Tibial nerve (tissue), 3 donors: Measurements from ENCODE around the gene RPTOR.
A peak's percentile ranks its signal among the peaks of the same experiment; 100 is the strongest.

Experiments used
- POLR2A ChIP-seq, 2 donors: fragments of 450-650 bp; IDR thresholded peaks; one replicate each; pipeline ENCODE4 v1.6.1; 2017; ENCODE audit warnings: antibody characterized with exemption in 2 of 2, mild to moderate bottlenecking in 2 of 2, moderate library complexity in 2 of 2
- TF ChIP-seq, protein P1 (sequence below), 5 experiments: fragments of 200-600 bp in 3 of 5; fragments of 450-650 bp in 2 of 5; sonication (generic) in 3 of 5; IDR thresholded peaks; one replicate each; pipeline ENCODE4 v1.5.1; 2016 to 2019; ENCODE audit warnings: antibody characterized with exemption in 5 of 5, mild to moderate bottlenecking in 3 of 5, moderate library complexity in 2 of 5

DNA sequence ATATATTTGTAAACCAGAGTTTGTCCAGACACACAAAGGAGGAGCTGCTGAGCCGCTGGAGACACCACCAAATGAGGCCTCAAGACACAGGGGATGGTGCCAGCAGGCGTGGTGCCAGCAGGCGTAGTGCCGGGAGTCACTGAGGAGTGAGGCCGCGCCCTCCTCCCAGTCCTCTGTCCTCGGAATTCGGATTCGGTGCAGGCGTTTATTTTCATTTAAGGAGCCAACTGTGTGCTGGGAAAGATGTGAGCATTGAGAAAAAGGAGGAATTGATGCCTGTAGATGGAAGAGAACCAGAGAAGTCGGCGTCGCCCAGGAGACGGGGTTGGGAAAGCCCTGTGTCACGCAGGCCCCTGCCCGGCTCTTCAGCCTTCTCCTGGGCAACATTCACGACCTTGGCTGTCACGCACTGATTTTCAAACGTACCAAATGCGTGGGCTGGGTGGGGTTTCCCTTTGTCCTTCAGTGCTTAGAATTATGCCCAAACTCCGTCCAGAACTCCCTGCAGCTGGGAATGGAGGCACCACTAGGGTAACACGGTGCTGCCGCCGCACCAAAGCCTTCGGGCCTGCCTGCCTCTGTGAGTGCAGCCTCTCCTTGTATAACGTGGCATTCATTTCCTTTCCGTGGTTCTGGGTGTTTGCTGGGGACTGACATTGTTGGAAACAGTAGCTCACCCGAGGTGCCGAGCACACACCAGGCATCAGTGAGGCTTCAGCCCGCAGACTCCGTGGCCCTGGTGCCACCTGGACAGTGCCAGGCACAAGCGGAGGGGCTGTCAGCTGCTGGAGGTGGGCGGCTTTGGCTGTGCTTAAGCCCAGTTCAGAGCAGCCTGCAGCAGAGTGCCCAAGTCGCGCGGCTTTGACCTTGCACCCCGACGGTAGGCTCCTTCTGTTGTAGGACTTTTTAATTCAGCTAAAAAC is 398.0 kb downstream of the RPTOR start:
- TF ChIP-seq, protein P1, sequence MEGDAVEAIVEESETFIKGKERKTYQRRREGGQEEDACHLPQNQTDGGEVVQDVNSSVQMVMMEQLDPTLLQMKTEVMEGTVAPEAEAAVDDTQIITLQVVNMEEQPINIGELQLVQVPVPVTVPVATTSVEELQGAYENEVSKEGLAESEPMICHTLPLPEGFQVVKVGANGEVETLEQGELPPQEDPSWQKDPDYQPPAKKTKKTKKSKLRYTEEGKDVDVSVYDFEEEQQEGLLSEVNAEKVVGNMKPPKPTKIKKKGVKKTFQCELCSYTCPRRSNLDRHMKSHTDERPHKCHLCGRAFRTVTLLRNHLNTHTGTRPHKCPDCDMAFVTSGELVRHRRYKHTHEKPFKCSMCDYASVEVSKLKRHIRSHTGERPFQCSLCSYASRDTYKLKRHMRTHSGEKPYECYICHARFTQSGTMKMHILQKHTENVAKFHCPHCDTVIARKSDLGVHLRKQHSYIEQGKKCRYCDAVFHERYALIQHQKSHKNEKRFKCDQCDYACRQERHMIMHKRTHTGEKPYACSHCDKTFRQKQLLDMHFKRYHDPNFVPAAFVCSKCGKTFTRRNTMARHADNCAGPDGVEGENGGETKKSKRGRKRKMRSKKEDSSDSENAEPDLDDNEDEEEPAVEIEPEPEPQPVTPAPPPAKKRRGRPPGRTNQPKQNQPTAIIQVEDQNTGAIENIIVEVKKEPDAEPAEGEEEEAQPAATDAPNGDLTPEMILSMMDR (IDR thresholded peaks at IDR 0.05), result peak in 1 of 5 experiments; percentile 24
- TF ChIP-seq POLR2A (IDR thresholded peaks at IDR 0.05), result no peak
